HG02840 (cell line): ENCODE results near the gene AKT2.
"Not testable (repeated sequence)": the region's sequence is repeated elsewhere in the genome, so short reads cannot be mapped to it uniquely, and the experiment has no call there.

Experiments used
- ATAC-seq: cut with Tn5 transposase; IDR thresholded peaks from one replicate; pipeline ENCODE4 v1.9.1; 2021; ENCODE audit warnings: mild to moderate bottlenecking, moderate library complexity, moderate number of reproducible peaks; ENCODE audit not compliant: unreplicated experiment, low FRiP score

AKT2 gene

DNA sequence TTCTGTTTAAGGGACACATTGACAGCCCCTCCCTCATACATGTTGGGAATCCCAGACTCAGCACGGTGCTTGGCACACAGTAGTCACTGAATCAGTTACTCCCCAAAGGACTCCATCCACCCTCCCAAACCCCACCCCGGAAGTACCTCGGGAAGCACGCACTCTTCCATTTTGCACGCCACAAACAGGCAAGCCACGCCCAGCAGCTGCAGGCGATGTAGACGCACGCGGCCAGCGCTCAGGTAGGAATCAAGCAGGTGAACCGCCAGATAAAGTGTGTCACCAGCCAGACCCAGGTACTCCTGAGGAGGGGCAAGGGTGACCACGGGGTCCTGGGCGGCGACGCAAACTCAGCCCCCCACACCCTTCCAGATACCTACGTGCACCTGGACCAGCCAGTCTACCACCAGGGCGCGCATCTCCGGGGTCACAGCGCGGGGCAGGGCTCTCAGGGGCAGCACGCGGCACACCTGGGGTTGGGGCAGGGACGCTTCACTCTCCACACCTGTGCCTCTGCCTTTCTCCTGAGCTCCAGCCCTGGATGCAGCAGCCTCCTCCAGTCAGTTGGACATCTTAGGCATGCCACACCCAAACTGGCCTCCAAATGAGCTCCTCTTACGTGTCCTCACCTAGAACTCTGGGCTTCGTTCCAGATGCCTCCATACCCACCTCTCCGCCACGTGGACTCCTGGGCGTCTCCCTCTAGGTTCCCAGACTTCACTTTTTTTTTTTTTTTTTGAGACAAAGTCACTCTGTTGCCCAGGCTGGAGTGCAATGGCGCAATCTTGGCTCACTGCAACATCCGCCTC is 60.6 kb downstream of the AKT2 start:
- ATAC-seq = no peak

DNA sequence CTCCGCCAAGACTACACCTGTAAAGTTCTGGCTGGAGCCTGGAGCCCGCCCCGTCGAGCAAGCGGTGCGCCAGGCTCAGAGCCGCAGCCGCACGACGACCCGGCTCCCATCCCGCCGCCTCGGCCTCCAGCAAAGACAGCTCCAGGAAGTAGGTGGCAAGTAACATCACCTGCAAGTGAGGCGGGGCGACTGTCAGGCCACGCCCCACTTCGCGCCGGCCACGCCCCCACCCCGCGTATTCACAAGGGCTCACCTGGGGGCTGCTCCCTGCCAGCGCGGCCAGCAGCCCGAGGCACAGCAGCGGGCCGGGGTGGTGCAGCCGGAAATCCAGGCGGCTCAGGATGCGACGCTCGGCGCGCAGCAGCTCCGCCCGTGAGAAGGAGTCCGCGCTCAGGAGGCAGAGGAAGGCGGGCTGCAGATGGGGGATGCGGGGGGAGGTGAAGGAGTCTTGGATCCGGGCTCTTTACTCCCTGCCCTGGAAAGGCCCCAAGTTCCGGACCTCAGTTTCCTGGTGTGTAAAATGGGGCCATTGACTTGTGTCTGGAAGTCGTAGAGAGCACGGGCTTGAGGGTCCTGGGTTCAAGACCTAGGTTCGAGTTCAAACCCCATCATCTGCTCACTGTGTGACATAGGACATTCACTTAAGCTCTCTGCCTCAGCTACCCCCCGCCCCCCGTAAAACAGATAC is 61.9 kb downstream of the AKT2 start:
- no peak for ATAC-seq

DNA sequence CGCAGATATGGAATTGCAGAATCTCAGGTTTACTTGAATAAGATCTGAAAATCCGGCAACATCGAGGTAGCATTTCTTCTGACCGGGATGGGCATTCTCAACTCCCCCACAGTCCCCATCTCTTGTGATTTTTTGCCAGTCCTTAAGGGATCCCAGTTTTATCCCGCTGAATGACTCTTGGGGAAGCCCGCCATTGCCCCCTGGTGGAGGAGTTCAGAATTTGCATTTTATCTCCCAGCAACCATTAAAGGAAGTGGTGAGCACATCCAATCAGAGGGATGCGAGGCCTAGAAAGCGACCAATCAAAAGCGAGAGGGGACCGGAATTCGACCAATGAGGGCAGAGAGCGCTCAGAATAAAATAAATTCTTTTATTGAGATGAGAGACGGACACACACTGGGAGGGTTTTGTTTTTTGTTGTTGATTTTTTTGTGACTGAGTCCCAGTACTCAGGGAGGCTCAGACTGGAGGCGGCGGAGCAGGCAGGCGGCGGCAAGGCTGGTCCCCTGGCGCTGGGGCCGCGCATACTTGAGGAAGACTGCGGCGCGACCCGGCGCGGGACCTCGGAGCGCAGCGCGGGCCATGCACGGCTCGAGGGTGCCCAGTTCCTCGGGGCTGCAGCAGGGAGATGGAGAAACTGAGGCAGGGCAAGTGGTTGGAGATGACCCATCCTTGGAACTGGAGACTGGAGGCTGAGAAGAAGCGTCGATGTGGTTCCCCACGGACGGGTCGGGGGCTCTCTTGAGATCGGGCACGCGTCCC is 63.1 kb downstream of the AKT2 start:
- no peak for ATAC-seq

- no peak for ATAC-seq
Observed at GRCh38 chr19:40220674-40221073, 64.5 kb downstream of the AKT2 start.

- no peak for ATAC-seq
Observed at GRCh38 chr19:40219721-40220276, 65.3 kb downstream of the AKT2 start.

DNA sequence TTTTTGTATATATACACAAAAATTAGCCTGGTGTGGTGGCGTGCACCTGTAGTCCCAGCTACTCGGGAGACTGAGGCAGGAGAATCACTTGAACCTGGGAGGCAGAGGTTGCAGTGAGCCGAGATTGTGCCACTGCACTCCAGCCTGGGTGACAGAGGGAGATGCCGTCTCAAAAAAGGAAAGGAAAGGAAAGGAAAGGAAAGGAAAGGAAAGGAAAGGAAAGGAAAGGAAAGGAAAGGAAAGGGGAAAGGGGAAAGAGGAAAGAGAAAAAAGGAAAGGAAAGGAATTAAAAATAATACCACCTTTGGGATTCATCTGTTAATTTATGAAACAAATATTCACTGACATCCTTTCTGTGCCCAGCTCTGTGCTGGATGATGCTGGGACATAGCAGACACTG is 66.1 kb downstream of the AKT2 start:
- not testable (repeated sequence) for ATAC-seq

- ATAC-seq = no peak
Observed at GRCh38 chr19:40217934-40218890, 66.9 kb downstream of the AKT2 start, which contains the start of gene TTC9B. Gene TTC9B (minus strand): TSS chr19:40218384. CDS start chr19:40218381, 3 bp downstream.

DNA sequence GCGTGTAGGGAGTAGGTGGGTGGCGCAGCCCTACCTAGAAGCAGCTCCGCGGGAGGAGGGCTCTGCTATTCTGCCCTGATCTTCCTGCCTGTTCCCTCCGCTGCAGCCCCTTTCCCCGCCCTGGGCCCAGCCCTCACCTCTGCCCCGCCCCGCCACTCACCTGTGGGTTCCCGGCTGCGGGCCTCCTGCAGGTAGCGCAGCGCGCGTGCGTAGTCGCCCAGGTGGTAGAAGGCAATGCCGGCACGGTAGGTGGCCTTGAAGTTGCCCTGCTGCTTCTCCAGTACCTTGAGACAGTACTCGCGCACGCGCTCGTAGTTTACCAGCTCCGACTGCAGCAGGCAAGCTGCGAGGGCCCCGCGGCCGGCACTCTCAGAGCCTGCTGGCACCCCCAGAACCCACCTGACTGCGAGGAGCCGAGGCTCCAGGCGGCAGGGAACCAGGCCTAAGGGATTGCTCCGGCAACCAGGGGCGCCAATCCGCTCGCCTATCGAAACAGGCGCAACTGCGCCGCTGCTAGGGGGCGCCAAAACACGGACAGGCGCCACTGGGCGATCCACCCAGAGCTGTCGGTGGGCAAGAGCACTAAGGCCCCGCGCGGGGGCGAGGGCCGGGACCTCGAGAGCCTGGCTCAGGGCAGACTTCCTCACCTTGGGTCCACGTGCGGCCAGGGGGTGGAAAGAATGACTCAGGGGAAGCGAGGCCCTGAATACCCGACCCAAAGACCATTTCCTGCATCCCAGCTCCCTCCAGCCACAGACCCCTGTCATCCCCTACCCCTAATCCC is 67.9 kb downstream of the AKT2 start:
- ATAC-seq = no peak

DNA sequence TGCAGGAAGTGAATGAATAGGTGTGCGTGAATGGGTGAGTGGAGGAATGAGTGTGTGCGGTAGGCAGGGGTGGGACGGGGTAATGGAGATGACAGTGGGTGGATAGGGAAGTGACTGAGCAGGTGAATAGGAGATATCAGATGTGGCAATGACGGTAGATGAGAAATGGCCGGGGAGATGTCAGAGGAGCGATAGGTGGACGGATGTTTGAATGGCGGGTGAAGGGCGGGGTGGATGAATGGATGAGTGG is 68.4 kb downstream of the AKT2 start:
- ATAC-seq = no peak

DNA sequence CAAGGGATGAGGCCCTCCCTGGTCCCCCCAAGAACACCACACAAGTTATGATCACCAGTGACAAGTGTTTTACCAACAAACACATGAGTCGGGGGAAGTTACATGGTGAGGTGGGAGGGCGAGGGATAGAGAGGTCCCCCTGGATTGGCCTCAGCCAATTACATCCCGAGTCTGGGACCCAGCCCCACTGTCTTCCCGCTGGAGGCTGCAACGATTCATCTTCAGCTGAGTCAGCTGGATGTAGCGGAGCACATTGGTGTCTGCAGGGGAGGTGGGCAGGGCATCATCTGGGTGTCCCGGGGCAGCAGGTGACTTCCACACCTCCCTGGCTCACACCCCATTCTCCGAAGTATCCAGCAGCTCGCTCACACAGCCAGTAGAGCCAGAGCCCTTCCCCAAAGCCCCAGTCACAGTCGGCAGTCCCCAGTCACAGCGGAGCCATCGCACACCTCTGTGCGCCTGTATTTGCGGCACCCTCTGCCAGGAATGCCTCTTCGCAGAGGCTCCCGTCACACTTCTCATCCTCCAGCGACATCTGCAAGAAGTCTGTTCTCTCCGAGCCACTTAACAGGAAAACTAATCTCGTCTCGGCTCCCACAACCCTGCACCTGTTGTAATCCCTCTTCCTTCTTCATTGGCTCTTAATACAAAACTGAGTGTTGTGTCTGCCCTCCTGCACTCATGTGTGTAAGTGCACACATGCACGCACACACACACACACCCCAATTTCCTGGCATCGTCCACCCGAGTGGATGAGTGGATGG is 69.0 kb downstream of the AKT2 start:
- ATAC-seq = no peak

- no peak for ATAC-seq
Observed at GRCh38 chr19:40214936-40215335, 70.2 kb downstream of the AKT2 start.

- ATAC-seq = no peak
Observed at GRCh38 chr19:40213882-40214570, 71.1 kb downstream of the AKT2 start.

DNA sequence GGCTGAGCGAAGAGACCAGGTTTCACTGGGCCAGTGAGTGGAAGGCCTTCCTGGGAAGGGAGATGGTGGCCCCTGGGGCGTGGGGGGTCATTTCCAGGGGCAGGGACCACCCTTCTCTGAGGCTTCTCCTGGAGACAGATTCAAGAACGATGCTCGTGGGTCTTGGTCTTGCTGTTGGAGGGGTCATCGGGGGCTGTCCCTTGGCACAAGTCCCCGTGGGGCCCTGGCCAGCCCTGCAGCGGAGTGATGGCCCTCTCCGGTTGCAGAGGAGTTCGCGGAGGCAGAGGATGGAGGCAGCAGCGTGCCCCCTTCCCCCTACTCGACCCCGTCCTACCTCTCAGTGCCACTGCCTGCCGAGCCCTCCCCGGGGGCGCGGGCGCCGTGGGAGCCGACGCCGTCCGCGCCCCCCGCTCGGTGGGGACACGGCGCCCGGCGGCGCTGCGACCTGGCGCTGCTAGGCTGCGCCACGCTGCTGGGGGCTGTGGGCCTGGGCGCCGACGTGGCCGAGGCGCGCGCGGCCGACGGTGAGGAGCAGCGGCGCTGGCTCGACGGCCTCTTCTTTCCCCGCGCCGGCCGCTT is 71.8 kb downstream of the AKT2 start:
- ATAC-seq = no peak

DNA sequence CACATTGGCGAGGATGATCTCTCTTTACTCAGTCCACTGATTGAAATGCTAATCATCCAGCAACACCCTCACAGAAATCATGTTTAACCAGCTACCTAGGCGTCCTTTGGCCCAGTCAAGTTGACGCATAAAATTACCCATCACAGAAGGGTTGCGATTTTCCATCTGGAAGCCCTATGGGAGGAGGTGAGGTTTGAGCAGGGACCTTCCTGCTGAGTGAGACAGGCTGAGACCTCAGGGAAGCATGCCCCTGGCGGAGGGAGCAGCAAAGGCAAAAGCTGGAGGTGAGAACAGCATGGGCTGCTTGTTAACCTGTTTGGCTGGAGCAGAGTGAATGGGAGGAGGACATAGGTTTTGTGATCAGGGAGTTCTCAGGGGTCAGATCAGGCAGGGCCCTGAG is 74.3 kb downstream of the AKT2 start:
- no peak for ATAC-seq

GRCh38 chr19:40208602-40209001 is 76.5 kb downstream of the AKT2 start:
- ATAC-seq = no peak

- ATAC-seq = no peak
Observed at GRCh38 chr19:40205760-40206159, 79.4 kb downstream of the AKT2 start.

- ATAC-seq = no peak
Observed at GRCh38 chr19:40204381-40204780, 80.8 kb downstream of the AKT2 start.
